Mononuclear cell (primary cell): ENCODE measurements around the gene BCAR3. TPM values are rescaled to one million over a fixed set of nuclear protein-coding genes. Genes with fewer than 3 reads are reported as not detected.
A peak's percentile ranks its signal among the peaks of the same experiment; 100 is the strongest.

ENCODE experiments used
- H3K27me3 ChIP-seq: 2 replicates; pipeline ENCODE4 v1.6.0; 2011; ENCODE audit warnings: low read length, control low read depth; ENCODE audit not compliant: insufficient read depth
- H3K4me1 ChIP-seq: 2 replicates; pipeline ENCODE4 v1.5.1; 2011; ENCODE audit warnings: mild to moderate bottlenecking, low read length, control low read depth; ENCODE audit not compliant: insufficient read depth
- H3K4me3 ChIP-seq: 2 replicates; pipeline ENCODE4 v1.5.1; 2011; ENCODE audit warnings: mild to moderate bottlenecking, low read length, moderate library complexity
- H3K9me3 ChIP-seq: 2 replicates; pipeline ENCODE4 v1.5.1; 2011; ENCODE audit warnings: low read depth, mild to moderate bottlenecking, control low read depth, low read length
- total RNA-seq: library from RNA; depleted of rRNA; stranded (reverse); fragments of >200 nt; gene quantifications from one replicate; pipeline ENCODE4 v1.2.3, GENCODE V29; 2012

Gene BCAR3
- 1.4 TPM for total RNA-seq

GRCh38 chr1:93681101-93681988, at the start of gene BCAR3:
BCAR3 (minus strand) TSS chr1:93681837; CDS start chr1:93674930, 6,907 bp downstream.
- Histone ChIP-seq H3K4me1 (peaks cover 23% of the 10 kb centered on the region), H3K4me3 (peak within 1 kb of the TSS; percentile 38), H3K9me3 (no peaks in the 10 kb centered on the region), H3K27me3 (peaks cover 17% of the 10 kb centered on the region)

DNA sequence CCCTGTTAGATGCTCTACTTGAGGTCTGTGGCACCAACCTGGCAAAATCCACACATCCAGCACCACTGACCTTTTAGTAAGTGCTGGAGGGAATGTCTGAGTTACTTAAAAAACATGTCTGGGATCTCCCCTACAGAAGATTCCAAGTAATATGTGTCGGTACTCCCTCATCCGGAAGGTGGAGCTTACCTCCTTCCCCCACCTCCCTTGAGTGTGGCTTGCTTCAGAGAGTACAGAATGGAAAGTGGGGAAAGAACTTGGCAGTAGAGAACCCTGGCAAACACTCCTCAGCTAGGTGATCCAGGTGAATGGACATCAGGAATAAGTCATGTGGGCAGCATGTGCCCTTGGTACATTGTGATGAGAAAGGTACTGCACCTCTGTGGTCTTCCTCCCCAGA, 49.0 kb upstream of the BCAR3 start:
- H3K9me3 ChIP-seq = no peaks in the 10 kb centered on the region

GRCh38 chr1:93729906-93730305, 48.3 kb upstream of the BCAR3 start:
- Histone ChIP-seq H3K4me1 (no peaks in the 10 kb centered on the region), H3K27me3 (no peaks in the 10 kb centered on the region), H3K4me3 (no peak overlapping the region), H3K9me3 (no peaks in the 10 kb centered on the region)

More for the DNA sequence above, 49.0 kb upstream of the BCAR3 start:
- H3K27me3 ChIP-seq = no peaks in the 10 kb centered on the region
- H3K4me3 ChIP-seq = no peak overlapping the region
- H3K4me1 ChIP-seq = no peaks in the 10 kb centered on the region

GRCh38 chr1:93729502-93729901, 47.9 kb upstream of the BCAR3 start:
- Histone ChIP-seq H3K4me1 (no peaks in the 10 kb centered on the region), H3K4me3 (no peak overlapping the region), H3K27me3 (no peaks in the 10 kb centered on the region), H3K9me3 (no peaks in the 10 kb centered on the region)

DNA sequence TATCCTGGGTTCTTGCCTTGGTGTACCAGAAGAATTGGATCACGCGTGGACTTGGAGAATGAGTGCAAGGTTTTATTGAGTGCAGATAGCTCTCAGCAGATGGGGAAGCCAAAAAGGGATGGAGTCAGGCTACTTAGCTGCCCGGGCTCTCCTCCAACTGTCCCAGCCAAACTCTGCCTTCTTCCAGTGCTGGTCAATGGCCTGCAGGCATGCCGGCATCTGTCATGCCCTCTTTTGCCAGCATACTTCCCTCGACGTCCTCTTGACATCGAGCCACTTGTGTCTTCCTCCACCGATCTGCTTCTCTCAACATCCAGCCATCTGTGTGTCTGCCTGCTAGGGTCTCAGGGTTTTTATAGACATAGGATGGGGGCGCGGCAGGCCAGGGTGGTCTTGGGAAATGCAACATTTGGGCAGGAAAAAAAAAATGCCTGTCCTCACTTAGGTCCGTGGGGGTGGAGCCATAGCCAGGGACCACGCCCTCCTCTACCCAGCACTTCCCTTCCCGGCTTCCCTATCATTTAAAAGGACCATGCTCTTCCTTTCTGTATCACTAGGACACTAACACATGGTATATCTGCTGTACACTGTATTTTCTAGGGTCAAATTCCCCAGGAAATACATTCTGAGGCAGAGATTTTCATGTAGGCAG, 47.0 kb upstream of the BCAR3 start:
- H3K27me3 ChIP-seq = no peaks in the 10 kb centered on the region

DNA sequence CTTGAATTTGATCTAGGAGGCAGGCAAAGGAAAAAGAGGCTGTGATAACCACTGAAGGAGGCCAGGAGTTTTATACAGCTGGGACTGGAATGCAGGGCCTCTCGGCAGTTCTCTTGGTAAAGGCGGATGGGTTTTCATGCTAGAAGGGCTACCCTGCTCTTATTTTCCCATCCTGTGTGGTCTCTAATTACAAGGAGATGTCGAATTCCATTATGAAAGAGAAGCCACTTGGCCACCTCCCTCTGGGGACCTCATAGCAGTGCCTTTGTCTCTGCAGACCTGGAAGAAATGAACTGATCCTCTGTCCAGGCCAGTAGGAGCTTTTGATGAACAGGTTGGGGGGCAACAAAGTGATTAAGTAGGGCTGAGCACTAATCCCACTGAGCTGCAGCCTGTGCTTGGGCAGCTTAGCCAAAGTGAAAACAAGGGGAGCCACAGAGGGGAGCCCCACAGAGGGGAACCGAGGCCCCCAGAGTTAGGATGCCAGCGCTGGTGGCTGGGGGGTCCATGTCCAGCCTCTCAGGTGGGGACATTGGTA, 42.2 kb upstream of the BCAR3 start:
- Histone ChIP-seq H3K4me3 (no peak overlapping the region), H3K27me3 (no peaks in the 10 kb centered on the region), H3K9me3 (no peaks in the 10 kb centered on the region), H3K4me1 (no peaks in the 10 kb centered on the region)

More for the DNA sequence above, 47.0 kb upstream of the BCAR3 start:
- Histone ChIP-seq H3K4me1 (no peaks in the 10 kb centered on the region), H3K9me3 (no peaks in the 10 kb centered on the region), H3K4me3 (no peak overlapping the region)

GRCh38 chr1:93723110-93723509, 41.5 kb upstream of the BCAR3 start:
- Histone ChIP-seq H3K4me1 (no peaks in the 10 kb centered on the region), H3K9me3 (no peaks in the 10 kb centered on the region), H3K4me3 (no peak overlapping the region), H3K27me3 (no peaks in the 10 kb centered on the region)

- no peaks in the 10 kb centered on the region for H3K9me3 ChIP-seq
- H3K4me3 ChIP-seq = no peak overlapping the region
- no peaks in the 10 kb centered on the region for H3K27me3 ChIP-seq
Observed at GRCh38 chr1:93722081-93723031, 40.7 kb upstream of the BCAR3 start.

DNA sequence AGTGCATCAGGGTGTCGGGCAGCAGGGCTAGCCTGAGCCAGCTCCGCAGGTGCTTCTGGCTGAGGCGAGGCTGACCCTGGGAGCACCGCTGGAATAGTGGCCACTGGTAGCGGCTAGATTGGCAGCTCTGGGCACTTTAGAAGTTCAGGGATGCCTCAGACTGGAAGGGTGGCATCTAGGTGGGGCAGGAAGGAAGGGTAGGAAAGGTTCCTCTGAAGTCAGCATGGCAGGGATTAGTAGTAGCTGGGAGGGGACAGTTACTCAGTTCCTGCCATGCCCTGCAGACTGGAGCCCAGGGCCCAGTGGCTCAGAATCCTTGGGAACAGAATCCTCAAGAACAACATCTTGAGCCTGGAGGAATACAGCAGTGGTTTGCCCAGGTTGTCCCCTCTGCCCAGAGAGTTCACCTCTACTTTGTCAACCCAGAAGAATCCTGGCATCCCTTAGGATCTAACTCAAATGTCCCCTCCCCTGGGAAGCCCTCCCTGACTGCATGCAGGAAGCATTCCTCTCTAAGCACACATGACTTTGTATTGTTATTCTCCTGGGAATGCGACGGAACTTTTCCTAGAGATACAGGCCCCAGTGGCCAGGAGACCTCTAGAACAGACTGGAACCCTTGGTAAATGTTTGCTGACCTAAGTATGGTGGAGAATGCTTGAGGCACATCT, 39.5 kb upstream of the BCAR3 start:
- no peaks in the 10 kb centered on the region for H3K9me3 ChIP-seq
- no peak overlapping the region for H3K4me3 ChIP-seq
- no peaks in the 10 kb centered on the region for H3K27me3 ChIP-seq
- no peaks in the 10 kb centered on the region for H3K4me1 ChIP-seq

More at GRCh38 chr1:93722081-93723031, 40.7 kb upstream of the BCAR3 start:
- no peaks in the 10 kb centered on the region for H3K4me1 ChIP-seq

- Histone ChIP-seq H3K9me3 (no peaks in the 10 kb centered on the region), H3K4me1 (peaks cover 4% of the 10 kb centered on the region), H3K27me3 (no peaks in the 10 kb centered on the region), H3K4me3 (no peak overlapping the region)
Observed at GRCh38 chr1:93717640-93718039, 36.0 kb upstream of the BCAR3 start.

GRCh38 chr1:93716941-93717368, 35.3 kb upstream of the BCAR3 start:
- Histone ChIP-seq H3K27me3 (no peaks in the 10 kb centered on the region), H3K4me3 (no peak overlapping the region), H3K9me3 (no peaks in the 10 kb centered on the region), H3K4me1 (peaks cover 11% of the 10 kb centered on the region)

- H3K27me3 ChIP-seq = no peaks in the 10 kb centered on the region
- H3K4me3 ChIP-seq = no peak overlapping the region
- H3K4me1 ChIP-seq = peaks cover 12% of the 10 kb centered on the region
- H3K9me3 ChIP-seq = no peaks in the 10 kb centered on the region
Observed at GRCh38 chr1:93716163-93716562, 34.5 kb upstream of the BCAR3 start.

- Histone ChIP-seq H3K4me1 (peaks cover 12% of the 10 kb centered on the region), H3K9me3 (no peaks in the 10 kb centered on the region), H3K4me3 (no peak overlapping the region), H3K27me3 (no peaks in the 10 kb centered on the region)
Observed at GRCh38 chr1:93715529-93716126, 34.0 kb upstream of the BCAR3 start.

GRCh38 chr1:93714356-93714755, 32.7 kb upstream of the BCAR3 start:
- H3K27me3 ChIP-seq = no peaks in the 10 kb centered on the region
- H3K4me1 ChIP-seq = peaks cover 14% of the 10 kb centered on the region
- H3K9me3 ChIP-seq = no peaks in the 10 kb centered on the region
- no peak overlapping the region for H3K4me3 ChIP-seq
